ENCODE results near the gene ADRA1B. TPM values are rescaled to one million over a fixed set of nuclear protein-coding genes. Genes with fewer than 3 reads are reported as not detected.

Gene ADRA1B
- total RNA-seq, 2 donors from 2014 or later = 0.60 to 0.68 TPM

DNA sequence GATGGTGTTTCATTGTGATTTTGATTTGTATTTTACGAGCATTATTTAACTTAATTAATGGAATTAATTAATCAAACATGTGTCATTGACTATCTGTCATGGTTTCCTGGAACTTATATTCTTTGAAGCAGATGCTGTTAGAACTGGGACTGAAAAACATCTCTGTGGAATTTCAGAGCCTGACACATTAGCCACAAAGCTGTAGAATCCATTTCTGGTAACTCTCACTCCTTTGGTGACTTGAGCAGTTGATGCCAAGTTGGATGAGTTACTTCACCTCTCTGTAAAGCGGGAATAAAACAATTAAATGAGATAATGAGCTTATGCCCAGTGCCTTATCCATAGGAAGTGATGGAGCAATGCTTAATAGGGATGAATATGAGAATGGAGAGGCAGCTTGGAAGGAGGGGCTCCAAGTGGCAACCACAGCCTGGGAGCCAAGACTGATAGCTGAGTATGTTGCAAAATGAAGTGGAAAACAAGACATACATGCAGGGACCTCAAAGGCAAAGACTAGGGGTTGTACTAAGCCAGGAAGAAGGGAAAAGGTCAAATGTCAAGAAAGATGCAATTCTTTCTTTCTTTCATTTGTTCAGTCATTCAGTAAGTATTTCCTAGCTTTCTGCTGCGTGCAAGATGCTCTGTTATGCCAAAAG is 23.1 kb upstream of the ADRA1B start:
- no peak for DNase-seq
- Histone ChIP-seq H3K4me3 (ENCODE audit: low read length) (no peak overlapping the region), H3K27me3 (ENCODE audit: control insufficient read depth, insufficient read depth, low read length, poor library complexity, severe bottlenecking) (no peaks in the 10 kb centered on the region), H3K4me1 (ENCODE audit: control insufficient read depth, insufficient read depth, low read length) (peaks cover 3% of the 10 kb centered on the region), H3K9me3 (ENCODE audit: control insufficient read depth, low read length) (no peaks in the 10 kb centered on the region), H3K36me3 (ENCODE audit: control insufficient read depth, insufficient read depth, low read length) (no peaks in the 10 kb centered on the region), H3K27ac (ENCODE audit: low read depth, low read length) (no peak overlapping the region), H3K9ac (ENCODE audit: extremely low read depth, low read length, poor library complexity, severe bottlenecking) (no peak overlapping the region)
- Mint-ChIP-seq H3K4me1 (peaks cover 12% of the 10 kb centered on the region), H3K27ac (no peak overlapping the region), H3K36me3 (ENCODE audit: low read depth) (no peaks in the 10 kb centered on the region), H3K27me3 (ENCODE audit: insufficient read depth) (peaks cover 4% of the 10 kb centered on the region), H3K9me3 (no peaks in the 10 kb centered on the region), H3K4me3 (no peak overlapping the region)
- 92 to 93% methylated on average over 2 of the region's 3 CpGs for WGBS, 2 experiments (ENCODE audit: insufficient coverage in 1 of 2, insufficient read length in 1 of 2)
- TF ChIP-seq, protein P1, sequence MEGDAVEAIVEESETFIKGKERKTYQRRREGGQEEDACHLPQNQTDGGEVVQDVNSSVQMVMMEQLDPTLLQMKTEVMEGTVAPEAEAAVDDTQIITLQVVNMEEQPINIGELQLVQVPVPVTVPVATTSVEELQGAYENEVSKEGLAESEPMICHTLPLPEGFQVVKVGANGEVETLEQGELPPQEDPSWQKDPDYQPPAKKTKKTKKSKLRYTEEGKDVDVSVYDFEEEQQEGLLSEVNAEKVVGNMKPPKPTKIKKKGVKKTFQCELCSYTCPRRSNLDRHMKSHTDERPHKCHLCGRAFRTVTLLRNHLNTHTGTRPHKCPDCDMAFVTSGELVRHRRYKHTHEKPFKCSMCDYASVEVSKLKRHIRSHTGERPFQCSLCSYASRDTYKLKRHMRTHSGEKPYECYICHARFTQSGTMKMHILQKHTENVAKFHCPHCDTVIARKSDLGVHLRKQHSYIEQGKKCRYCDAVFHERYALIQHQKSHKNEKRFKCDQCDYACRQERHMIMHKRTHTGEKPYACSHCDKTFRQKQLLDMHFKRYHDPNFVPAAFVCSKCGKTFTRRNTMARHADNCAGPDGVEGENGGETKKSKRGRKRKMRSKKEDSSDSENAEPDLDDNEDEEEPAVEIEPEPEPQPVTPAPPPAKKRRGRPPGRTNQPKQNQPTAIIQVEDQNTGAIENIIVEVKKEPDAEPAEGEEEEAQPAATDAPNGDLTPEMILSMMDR (conservative IDR thresholded peaks at IDR 0.05) = no peak

DNA sequence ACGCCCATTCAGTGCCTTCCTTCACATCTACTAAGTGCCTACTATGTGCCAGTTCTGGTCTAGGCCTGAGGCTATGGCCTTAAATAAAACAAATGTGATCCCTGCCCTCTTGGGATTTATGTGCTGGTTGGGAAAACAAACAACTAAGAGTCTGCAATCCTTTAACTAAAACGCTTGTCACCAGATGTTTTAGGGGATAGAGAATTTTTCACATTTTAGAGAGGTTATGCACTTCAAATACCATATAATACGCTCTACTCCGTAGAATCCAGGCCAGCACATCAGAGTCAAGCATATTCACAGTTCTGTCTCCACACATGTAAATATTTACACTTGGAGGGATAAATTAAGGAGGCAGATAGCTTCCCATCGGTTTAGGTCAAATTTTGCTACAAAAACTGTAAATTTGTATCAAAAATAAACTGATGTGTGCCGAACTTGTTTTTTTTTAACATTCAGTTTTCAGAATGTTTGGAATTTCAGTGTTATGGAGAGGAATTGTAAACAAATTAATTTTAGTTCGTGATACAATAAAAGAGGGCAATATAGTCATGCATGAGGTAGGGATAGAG is 22.0 kb upstream of the ADRA1B start:
- Mint-ChIP-seq H3K4me1 (peaks cover 12% of the 10 kb centered on the region), H3K4me3 (no peak overlapping the region), H3K27me3 (ENCODE audit: insufficient read depth) (peaks cover 3% of the 10 kb centered on the region), H3K9me3 (no peaks in the 10 kb centered on the region), H3K27ac (no peak overlapping the region), H3K36me3 (ENCODE audit: low read depth) (no peaks in the 10 kb centered on the region)
- DNase-seq = no peak
- Histone ChIP-seq H3K27me3 (ENCODE audit: control insufficient read depth, insufficient read depth, low read length, poor library complexity, severe bottlenecking) (no peaks in the 10 kb centered on the region), H3K27ac (ENCODE audit: low read depth, low read length) (no peak overlapping the region), H3K9me3 (ENCODE audit: control insufficient read depth, low read length) (no peaks in the 10 kb centered on the region), H3K9ac (ENCODE audit: extremely low read depth, low read length, poor library complexity, severe bottlenecking) (no peak overlapping the region), H3K4me1 (ENCODE audit: control insufficient read depth, insufficient read depth, low read length) (peaks cover 3% of the 10 kb centered on the region), H3K36me3 (ENCODE audit: control insufficient read depth, insufficient read depth, low read length) (no peaks in the 10 kb centered on the region), H3K4me3 (ENCODE audit: low read length) (no peak overlapping the region)
- TF ChIP-seq, protein P1 (conservative IDR thresholded peaks at IDR 0.05) = no peak
- WGBS, 2 experiments (ENCODE audit: insufficient coverage in 1 of 2, insufficient read length in 1 of 2) = 87 to 89% methylated on average over 7 of the region's 7 CpGs

DNA sequence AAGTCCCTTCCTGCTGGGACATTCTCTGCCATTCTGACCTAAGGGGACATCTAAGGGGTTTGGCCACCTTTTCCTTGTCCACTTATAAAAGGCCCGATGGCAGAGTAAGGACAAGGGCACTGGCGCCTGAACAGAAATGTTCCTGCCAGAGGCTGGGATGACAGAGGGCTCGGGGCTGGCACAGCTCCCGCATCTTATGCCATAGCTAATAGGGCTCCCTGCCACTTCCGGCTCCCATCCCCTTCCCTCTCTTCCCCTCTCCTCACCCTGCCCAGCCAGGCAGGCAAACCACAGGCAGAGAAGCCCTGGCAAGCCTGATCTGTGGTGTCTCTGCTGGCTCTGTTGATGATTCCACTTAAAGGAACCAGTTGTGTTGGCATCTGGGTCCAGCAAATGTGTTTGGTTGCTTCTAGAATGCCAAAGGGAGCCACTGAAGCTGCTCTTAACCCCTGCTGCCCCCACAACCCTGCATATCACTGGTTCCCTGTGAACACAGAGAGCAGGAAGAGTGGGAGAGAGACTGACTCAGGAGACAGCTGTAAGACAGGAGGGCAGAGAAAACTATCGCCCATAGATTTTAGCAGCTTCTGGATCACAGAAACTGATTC is 18.4 kb upstream of the ADRA1B start:
- H3K27me3 Mint-ChIP-seq (ENCODE audit: insufficient read depth) = peaks cover 6% of the 10 kb centered on the region
- 93 to 100% methylated on average over 3 to 6 of the region's 6 CpGs for WGBS, 2 experiments (ENCODE audit: insufficient coverage in 1 of 2, insufficient read length in 1 of 2)
- no peaks in the 10 kb centered on the region for H3K9me3 Mint-ChIP-seq
- Histone ChIP-seq H3K4me1 (ENCODE audit: control insufficient read depth, insufficient read depth, low read length) (no peaks in the 10 kb centered on the region), H3K27me3 (ENCODE audit: control insufficient read depth, insufficient read depth, low read length, poor library complexity, severe bottlenecking) (no peaks in the 10 kb centered on the region), H3K9ac (ENCODE audit: extremely low read depth, low read length, poor library complexity, severe bottlenecking) (no peak overlapping the region), H3K4me3 (ENCODE audit: low read length) (no peak overlapping the region), H3K36me3 (ENCODE audit: control insufficient read depth, insufficient read depth, low read length) (no peaks in the 10 kb centered on the region), H3K9me3 (ENCODE audit: control insufficient read depth, low read length) (no peaks in the 10 kb centered on the region), H3K27ac (ENCODE audit: low read depth, low read length) (no peak overlapping the region)
- no peak overlapping the region for H3K4me3 Mint-ChIP-seq
- no peak for DNase-seq
- H3K4me1 Mint-ChIP-seq = peaks cover 4% of the 10 kb centered on the region
- TF ChIP-seq, protein P1 (conservative IDR thresholded peaks at IDR 0.05) = no peak
- no peak overlapping the region for H3K27ac Mint-ChIP-seq
- no peaks in the 10 kb centered on the region for H3K36me3 Mint-ChIP-seq (ENCODE audit: low read depth)
